Natural killer cell (primary cell): Measurements from ENCODE around the gene STXBP6. TPM values are rescaled to one million over a fixed set of nuclear protein-coding genes. Genes with fewer than 3 reads are reported as not detected.

Experiments used
- ATAC-seq, 3 donors: fragments of 150-1000 bp in 2 of 3; fragments of 200-7000 bp in 1 of 3; cut with Tn5 transposase; 1 replicate in 1 of 3; 2 replicates in 2 of 3; pipeline ENCODE4 v1.10.0; 2021; ENCODE audit warnings: mild to moderate bottlenecking in 2 of 3, moderate library complexity in 2 of 3
- DNase-seq, 2 donors: peaks; one replicate each; pipeline versions ENCODE4 v3.0.0 to v3.0.0-alpha.2; 2013 to 2021; ENCODE audit warnings: mixed read lengths in 1 of 2
- H3K27ac ChIP-seq: one replicate; pipeline ENCODE4 v1.5.1; 2013; ENCODE audit warnings: mild to moderate bottlenecking, low read length
- H3K27me3 ChIP-seq: one replicate; pipeline ENCODE4 v1.6.1; 2013; ENCODE audit warnings: low read length; ENCODE audit not compliant: control insufficient read depth, insufficient read depth
- H3K36me3 ChIP-seq: one replicate; pipeline ENCODE4 v1.6.1; 2013; ENCODE audit warnings: low read length; ENCODE audit not compliant: control insufficient read depth, insufficient read depth
- H3K4me1 ChIP-seq: one replicate; pipeline ENCODE4 v1.6.1; 2013; ENCODE audit warnings: low read length; ENCODE audit not compliant: control insufficient read depth, insufficient read depth
- H3K4me3 ChIP-seq: one replicate; pipeline ENCODE4 v1.5.1; 2013; ENCODE audit warnings: low read length
- H3K9me3 ChIP-seq: one replicate; pipeline ENCODE4 v1.6.1; 2013; ENCODE audit warnings: low read length; ENCODE audit not compliant: control insufficient read depth, insufficient read depth
- H3K27ac Mint-ChIP-seq, 2 donors: one replicate each; pipeline ENCODE4 v1.8.0; 2022; ENCODE audit warnings: mild to moderate bottlenecking in 2 of 2, mixed read lengths in 2 of 2, moderate library complexity in 1 of 2
- H3K27me3 Mint-ChIP-seq, 2 donors: one replicate each; pipeline ENCODE4 v1.8.0; 2022; ENCODE audit warnings: low read depth in 2 of 2, mixed read lengths in 2 of 2
- H3K36me3 Mint-ChIP-seq: one replicate; pipeline ENCODE4 v1.8.0; 2022; ENCODE audit warnings: mixed read lengths
- H3K4me1 Mint-ChIP-seq, 2 donors: one replicate each; pipeline ENCODE4 v1.8.0; 2022; ENCODE audit warnings: mixed read lengths in 2 of 2
- H3K4me3 Mint-ChIP-seq: one replicate; pipeline ENCODE4 v1.8.0; 2022; ENCODE audit warnings: mild to moderate bottlenecking, moderate library complexity, mixed read lengths
- H3K9me3 Mint-ChIP-seq, 2 donors: one replicate each; pipeline ENCODE4 v1.8.0; 2022; ENCODE audit warnings: mixed read lengths in 2 of 2
- CTCF ChIP-seq: fragments of 200-600 bp; IDR thresholded peaks from one replicate; pipeline ENCODE4 v1.8.0; 2022; ENCODE audit warnings: antibody characterized with exemption
- WGBS: methylation state at CpG from one replicate; pipeline ENCODE4 v1.1.7; 2013; ENCODE audit warnings: missing lambda C conversion rate; ENCODE audit not compliant: insufficient coverage; 5-methylcytosine and 5-hydroxymethylcytosine counted together
- intact Hi-C: fragments of 100-400 bp; cut with micrococcal nuclease; formaldehyde crosslinking; loops from one replicate; pipeline ENCODE4 v1.14.2; 2022
- total RNA-seq, 4 donors: library from RNA; stranded (reverse); fragments of 120-200 nt in 1 of 4; gene quantifications; one replicate each; pipeline versions ENCODE4 v1.2.3 to v1.2.4, GENCODE V29; 2013 to 2022

STXBP6 gene
- total RNA-seq, 3 donors from 2014 or later (not counting 1 experiment from before 2014, with no cell fraction given): 0.20 TPM; not detected in 2

- H3K27ac Mint-ChIP-seq: no peak overlapping the region
- Histone ChIP-seq H3K4me3 (no peak overlapping the region), H3K4me1 (no peaks in the 10 kb centered on the region), H3K27me3 (no peaks in the 10 kb centered on the region), H3K36me3 (no peaks in the 10 kb centered on the region), H3K27ac (no peak overlapping the region), H3K9me3 (no peaks in the 10 kb centered on the region)
- H3K4me1 Mint-ChIP-seq: no peaks in the 10 kb centered on the region
- DNase-seq (no peak), ATAC-seq (no peak)
- peaks cover 8 to 11% of the 10 kb centered on the region in 2 donors for H3K27me3 Mint-ChIP-seq
- WGBS: 100% methylated on average over 2 of the region's 3 CpGs
- H3K9me3 Mint-ChIP-seq: no peaks in the 10 kb centered on the region
- no peaks in the 10 kb centered on the region for H3K36me3 Mint-ChIP-seq
- H3K4me3 Mint-ChIP-seq: no peak overlapping the region
- intact Hi-C loops: no loop called here
- TF ChIP-seq CTCF: no peak
Observed at GRCh38 chr14:24790196-24790595, 259.8 kb downstream of the STXBP6 start.

GRCh38 chr14:24789378-24789884 is 260.5 kb downstream of the STXBP6 start:
- no peak overlapping the region for H3K4me3 Mint-ChIP-seq
- intact Hi-C loops: no loop called here
- peaks cover 8% of the 10 kb centered on the region in 2 donors for H3K27me3 Mint-ChIP-seq
- no peaks in the 10 kb centered on the region for H3K4me1 Mint-ChIP-seq
- DNase-seq (no peak), ATAC-seq (no peak)
- H3K4me1 ChIP-seq: no peaks in the 10 kb centered on the region
- TF ChIP-seq CTCF: no peak
- H3K27ac ChIP-seq: no peak overlapping the region
- H3K36me3 Mint-ChIP-seq: no peaks in the 10 kb centered on the region
- no peaks in the 10 kb centered on the region for H3K27me3 ChIP-seq
- no peak overlapping the region for H3K4me3 ChIP-seq
- H3K9me3 Mint-ChIP-seq: no peaks in the 10 kb centered on the region
- no peaks in the 10 kb centered on the region for H3K9me3 ChIP-seq
- WGBS: 48% methylated on average over 4 of the region's 4 CpGs
- no peak overlapping the region for H3K27ac Mint-ChIP-seq
- H3K36me3 ChIP-seq: no peaks in the 10 kb centered on the region

- Histone ChIP-seq H3K27ac (no peak overlapping the region), H3K36me3 (no peaks in the 10 kb centered on the region), H3K9me3 (no peaks in the 10 kb centered on the region), H3K27me3 (no peaks in the 10 kb centered on the region), H3K4me3 (no peak overlapping the region), H3K4me1 (no peaks in the 10 kb centered on the region)
- no peak overlapping the region for H3K27ac Mint-ChIP-seq
- H3K9me3 Mint-ChIP-seq: no peaks in the 10 kb centered on the region
- no peak overlapping the region for H3K4me3 Mint-ChIP-seq
- intact Hi-C loops: no loop called here
- H3K27me3 Mint-ChIP-seq: peaks cover 0 to 7% of the 10 kb centered on the region in 2 donors
- WGBS: no CpG with 5 or more reads among the region's 1 CpG
- TF ChIP-seq CTCF: no peak
- no peak for ATAC-seq
- DNase-seq: no peak
- no peaks in the 10 kb centered on the region for H3K36me3 Mint-ChIP-seq
- H3K4me1 Mint-ChIP-seq: no peaks in the 10 kb centered on the region
Observed at GRCh38 chr14:24785698-24786097, 264.2 kb downstream of the STXBP6 start.

- H3K4me1 ChIP-seq: no peaks in the 10 kb centered on the region
- no peak for DNase-seq
- H3K36me3 Mint-ChIP-seq: no peaks in the 10 kb centered on the region
- H3K36me3 ChIP-seq: no peaks in the 10 kb centered on the region
- intact Hi-C loops: no loop called here
- H3K27me3 Mint-ChIP-seq: peaks cover 0 to 7% of the 10 kb centered on the region in 2 donors
- no peaks in the 10 kb centered on the region for H3K9me3 Mint-ChIP-seq
- no peak overlapping the region for H3K27ac ChIP-seq
- H3K27ac Mint-ChIP-seq: no peak overlapping the region
- no peaks in the 10 kb centered on the region for H3K9me3 ChIP-seq
- no peak for TF ChIP-seq CTCF
- no peak overlapping the region for H3K4me3 ChIP-seq
- no peaks in the 10 kb centered on the region for H3K4me1 Mint-ChIP-seq
- no peaks in the 10 kb centered on the region for H3K27me3 ChIP-seq
- ATAC-seq: no peak
- no peak overlapping the region for H3K4me3 Mint-ChIP-seq
Observed at GRCh38 chr14:24784981-24785380, 265.0 kb downstream of the STXBP6 start.
